Esophagus (tissue), 2 donors: Measurements from ENCODE around the gene AHNAK. TPM values are rescaled to one million over a fixed set of nuclear protein-coding genes. Genes with fewer than 3 reads are reported as not detected.

Experiments
- H3K27ac ChIP-seq, 2 donors: one replicate each; pipeline ENCODE4 v1.5.1; 2013; ENCODE audit warnings: low read depth in 2 of 2, mild to moderate bottlenecking in 2 of 2, inconsistent platforms in 1 of 2, low read length in 1 of 2, moderate library complexity in 1 of 2
- H3K27me3 ChIP-seq, 2 donors: one replicate each; pipeline ENCODE4 v1.6.1; 2013; ENCODE audit warnings: low read length in 2 of 2, control low read depth in 1 of 2, mild to moderate bottlenecking in 1 of 2; ENCODE audit not compliant: insufficient read depth in 2 of 2, control insufficient read depth in 1 of 2
- H3K36me3 ChIP-seq, 2 donors: one replicate each; pipeline ENCODE4 v1.6.1; 2013; ENCODE audit warnings: low read length in 1 of 2; ENCODE audit not compliant: control insufficient read depth in 2 of 2, insufficient read depth in 2 of 2
- H3K4me1 ChIP-seq, 2 donors: one replicate each; pipeline ENCODE4 v1.6.1; 2013; ENCODE audit warnings: low read length in 1 of 2; ENCODE audit not compliant: control insufficient read depth in 2 of 2, insufficient read depth in 2 of 2
- H3K4me3 ChIP-seq, 2 donors: one replicate each; pipeline ENCODE4 v1.5.1; 2013; ENCODE audit warnings: low read length in 2 of 2, mild to moderate bottlenecking in 2 of 2, low read depth in 1 of 2, moderate library complexity in 1 of 2
- H3K9me3 ChIP-seq, 2 donors: one replicate each; pipeline ENCODE4 v1.6.1; 2013; ENCODE audit warnings: mild to moderate bottlenecking in 2 of 2, low read depth in 1 of 2, low read length in 1 of 2, moderate library complexity in 1 of 2; ENCODE audit not compliant: control insufficient read depth in 2 of 2, insufficient read depth in 1 of 2
- WGBS, 2 donors: extraction: QIAGEN DNeasy Blood & Tissue Kit; methylation state at CpG; one replicate each; pipeline ENCODE4 v1.1.7; 2013; 5-methylcytosine and 5-hydroxymethylcytosine counted together
- polyA plus RNA-seq, 2 donors: library from polyadenylated mRNA; stranded (reverse); fragments of 200-250 nt; gene quantifications; one replicate each; pipeline ENCODE4 v1.2.3, GENCODE V29; 2013
- donor health status: healthy with polysubstance abuse.
- donor health status: Bipolar disorder and iron deficiency.

AHNAK gene
- polyA plus RNA-seq, 2 donors: 168 to 195 TPM

DNA sequence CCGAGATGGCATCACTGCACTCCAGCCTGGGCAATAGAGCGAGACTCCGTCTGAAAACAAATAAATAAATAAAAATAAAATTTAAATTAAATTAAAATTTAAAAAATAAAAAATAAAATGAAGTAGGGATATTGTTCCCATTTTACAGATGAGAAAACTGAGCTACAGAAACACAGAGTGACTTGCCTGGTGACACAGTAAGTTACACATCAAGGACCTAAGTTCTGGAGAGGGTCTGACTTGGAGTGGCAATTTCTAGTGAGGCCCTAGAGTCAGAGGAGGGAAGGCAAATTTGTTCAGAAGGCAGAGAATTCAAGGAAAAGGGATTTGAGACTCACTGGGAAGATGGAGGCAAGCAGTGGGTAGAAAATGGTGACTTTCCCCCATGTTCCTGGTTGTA, 125.7 kb downstream of the AHNAK start:
- Histone ChIP-seq H3K4me3 (no peak overlapping the region), H3K27me3 (no peaks in the 10 kb centered on the region), H3K27ac (no peak overlapping the region), H3K36me3 (no peaks in the 10 kb centered on the region), H3K4me1 (peaks cover 2 to 8% of the 10 kb centered on the region in 2 donors), H3K9me3 (no peaks in the 10 kb centered on the region)
- WGBS, 2 donors: 97 to 100% methylated on average over 3 of the region's 3 CpGs

GRCh38 chr11:62419943-62420342, 126.7 kb downstream of the AHNAK start:
- Histone ChIP-seq H3K4me3 (no peak overlapping the region), H3K27me3 (no peaks in the 10 kb centered on the region), H3K27ac (peak overlapping the region in 1 of 2 donors; percentile 24), H3K4me1 (peaks cover 2 to 8% of the 10 kb centered on the region in 2 donors), H3K9me3 (no peaks in the 10 kb centered on the region), H3K36me3 (no peaks in the 10 kb centered on the region)
- WGBS, 2 donors: 35 to 53% methylated on average over 1 of the region's 1 CpG

GRCh38 chr11:62419314-62419929, 127.2 kb downstream of the AHNAK start:
- Histone ChIP-seq H3K4me3 (no peak overlapping the region), H3K4me1 (peaks cover 2 to 8% of the 10 kb centered on the region in 2 donors), H3K27ac (peak overlapping the region; percentile 24 to 40), H3K36me3 (no peaks in the 10 kb centered on the region), H3K27me3 (no peaks in the 10 kb centered on the region), H3K9me3 (no peaks in the 10 kb centered on the region)
- WGBS, 2 donors: 45 to 53% methylated on average over 5 of the region's 5 CpGs

- Histone ChIP-seq H3K4me1 (peaks cover 0 to 10% of the 10 kb centered on the region in 2 donors), H3K36me3 (no peaks in the 10 kb centered on the region), H3K9me3 (no peaks in the 10 kb centered on the region), H3K4me3 (no peak within 1 kb of the TSS), H3K27me3 (no peaks in the 10 kb centered on the region), H3K27ac (peak within 1 kb of the TSS; percentile 24 to 40)
- 74 to 79% methylated on average over 4 of the region's 4 CpGs for WGBS, 2 donors
Measured at GRCh38 chr11:62418733-62419132, 127.9 kb downstream of the AHNAK start, which contains the start of gene SCGB1A1. Gene SCGB1A1, plus strand, starts transcription at chr11:62419033. Its CDS starts 63 bp downstream, at chr11:62419096.

DNA sequence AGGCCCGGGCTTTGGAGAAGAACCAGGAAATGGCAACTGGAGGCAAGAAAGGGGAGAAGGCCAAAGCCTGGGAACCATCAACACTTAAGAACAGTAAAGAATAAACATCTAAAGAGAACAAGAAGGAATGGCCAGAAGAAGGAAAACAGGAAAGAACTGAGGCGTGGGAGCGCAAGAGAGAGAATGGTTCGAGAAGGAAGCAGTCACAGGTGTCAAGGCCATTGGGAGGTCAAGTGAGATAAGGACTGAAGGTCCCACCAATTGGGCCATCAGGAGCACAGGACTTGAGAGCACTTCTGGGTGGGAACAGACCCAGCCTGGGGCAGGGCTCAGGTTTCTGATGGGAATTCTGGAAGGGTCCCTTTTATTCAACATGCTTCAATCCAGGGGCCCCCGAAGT, 128.5 kb downstream of the AHNAK start:
- H3K27me3 ChIP-seq: no peaks in the 10 kb centered on the region
- H3K4me3 ChIP-seq: no peak overlapping the region
- 85 to 92% methylated on average over 5 of the region's 5 CpGs for WGBS, 2 donors
- H3K4me1 ChIP-seq: peaks cover 5 to 16% of the 10 kb centered on the region in 2 donors
- H3K36me3 ChIP-seq: no peaks in the 10 kb centered on the region
- H3K9me3 ChIP-seq: no peaks in the 10 kb centered on the region
- no peak overlapping the region for H3K27ac ChIP-seq

DNA sequence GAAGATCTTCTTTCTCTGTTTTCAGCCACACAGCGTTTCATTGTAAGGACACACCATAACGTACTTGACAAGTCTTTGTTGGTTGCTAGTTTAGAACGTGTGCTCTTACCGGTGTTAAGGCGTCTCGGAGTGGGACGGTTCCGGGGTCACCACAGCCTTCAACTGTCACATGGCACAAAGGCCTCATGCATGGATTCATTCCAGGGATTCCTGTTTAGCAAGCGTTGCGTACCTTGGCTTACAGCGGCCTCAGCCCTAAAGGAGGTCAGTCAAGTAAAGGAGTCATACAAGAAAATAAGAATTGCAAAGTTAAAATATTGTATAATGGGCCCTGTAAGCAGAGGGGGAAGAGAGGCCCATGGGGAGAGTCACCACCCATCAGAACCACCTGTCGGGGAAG, 130.0 kb downstream of the AHNAK start:
- Histone ChIP-seq H3K36me3 (no peaks in the 10 kb centered on the region), H3K27ac (peak overlapping the region in 1 of 2 donors; percentile 62), H3K4me3 (no peak overlapping the region), H3K4me1 (peaks cover 7 to 17% of the 10 kb centered on the region in 2 donors), H3K9me3 (no peaks in the 10 kb centered on the region), H3K27me3 (no peaks in the 10 kb centered on the region)
- 76 to 83% methylated on average over 12 of the region's 12 CpGs for WGBS, 2 donors

- no peaks in the 10 kb centered on the region for H3K27me3 ChIP-seq
- H3K27ac ChIP-seq: peak overlapping the region; percentile 83 to 94
Measured at GRCh38 chr11:62413060-62413696, 133.4 kb downstream of the AHNAK start.

DNA sequence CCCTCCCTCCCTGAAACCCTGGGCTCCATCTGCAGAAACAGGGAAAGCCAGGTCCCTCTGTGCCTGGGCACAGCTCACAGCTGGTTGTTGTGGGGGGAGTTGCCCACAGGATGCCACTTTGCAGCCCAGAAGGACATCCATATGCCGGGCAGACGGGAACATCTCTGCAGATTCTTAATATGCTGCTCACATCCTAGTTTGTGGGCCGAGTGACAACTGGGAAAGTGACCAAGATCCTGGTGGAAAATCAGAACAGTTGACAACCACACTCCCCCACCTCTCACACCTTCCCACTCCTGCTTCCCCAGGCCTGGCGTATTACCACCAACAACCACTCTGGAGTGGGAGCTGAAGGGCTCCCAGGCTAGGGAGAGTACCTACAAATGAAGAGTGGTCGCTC, 135.1 kb downstream of the AHNAK start:
- Histone ChIP-seq H3K27me3 (no peaks in the 10 kb centered on the region), H3K9me3 (no peaks in the 10 kb centered on the region), H3K27ac (peak overlapping the region; percentile 89 to 97), H3K4me3 (no peak overlapping the region), H3K4me1 (peaks cover 7 to 23% of the 10 kb centered on the region in 2 donors), H3K36me3 (no peaks in the 10 kb centered on the region)
- WGBS, 2 donors: 50 to 74% methylated on average over 5 of the region's 5 CpGs

More at GRCh38 chr11:62413060-62413696, 133.4 kb downstream of the AHNAK start:
- WGBS, 2 donors: 43 to 44% methylated on average over 8 of the region's 8 CpGs
- Histone ChIP-seq H3K4me3 (no peak overlapping the region), H3K4me1 (peaks cover 7 to 23% of the 10 kb centered on the region in 2 donors), H3K36me3 (no peaks in the 10 kb centered on the region), H3K9me3 (no peaks in the 10 kb centered on the region)

DNA sequence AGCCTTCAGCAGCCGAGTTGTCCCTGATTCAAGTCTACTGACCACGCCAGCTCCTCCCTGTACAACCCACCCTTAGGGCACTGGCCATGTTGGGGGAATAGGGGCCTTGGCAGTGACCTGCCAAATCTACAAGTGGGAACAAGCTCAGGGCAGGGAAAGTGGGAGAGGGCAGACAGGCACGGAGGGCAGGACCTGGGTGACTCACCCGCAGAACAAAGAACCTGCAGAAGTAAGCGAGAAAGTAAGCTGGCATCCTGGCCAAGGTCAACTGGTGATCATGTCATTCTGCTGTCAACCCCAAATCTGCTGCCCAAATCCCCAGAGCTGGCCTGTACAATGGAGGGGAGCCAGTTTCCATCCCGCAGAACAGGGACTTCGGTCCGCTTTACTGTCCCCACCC, 135.6 kb downstream of the AHNAK start:
- Histone ChIP-seq H3K27me3 (no peaks in the 10 kb centered on the region), H3K9me3 (no peaks in the 10 kb centered on the region), H3K4me3 (no peak overlapping the region), H3K4me1 (peaks cover 7 to 23% of the 10 kb centered on the region in 2 donors), H3K36me3 (no peaks in the 10 kb centered on the region), H3K27ac (peak overlapping the region; percentile 89 to 97)
- WGBS, 2 donors: 47 to 73% methylated on average over 8 of the region's 8 CpGs
